Endodermal cell (in vitro differentiated cells): ENCODE measurements around the gene MRGPRD. TPM values are rescaled to one million over a fixed set of nuclear protein-coding genes. Genes with fewer than 3 reads are reported as not detected.

Experiments used
- DNase-seq: peaks from one replicate; pipeline ENCODE4 v3.0.0-alpha.2; 2017
- H3K27ac ChIP-seq: 2 replicates; pipeline ENCODE4 v1.5.1; 2013; ENCODE audit warnings: mild to moderate bottlenecking, low read depth, low read length, moderate library complexity
- H3K27me3 ChIP-seq: 2 replicates; pipeline ENCODE4 v1.6.1; 2013; ENCODE audit warnings: mild to moderate bottlenecking, low read length, moderate library complexity; ENCODE audit not compliant: insufficient read depth, control insufficient read depth, poor library complexity, severe bottlenecking
- H3K36me3 ChIP-seq: 2 replicates; pipeline ENCODE4 v1.7.0; 2013; ENCODE audit warnings: mild to moderate bottlenecking, low read length, moderate library complexity; ENCODE audit not compliant: control insufficient read depth, insufficient read depth
- H3K4me1 ChIP-seq: one replicate; pipeline ENCODE4 v1.7.0; 2013; ENCODE audit warnings: low read length; ENCODE audit not compliant: control insufficient read depth, insufficient read depth
- H3K4me3 ChIP-seq: 2 replicates; pipeline ENCODE4 v1.5.1; 2013; ENCODE audit warnings: mild to moderate bottlenecking, low read length, moderate library complexity
- H3K9ac ChIP-seq: 2 replicates; pipeline ENCODE4 v1.6.1; 2013; ENCODE audit warnings: mild to moderate bottlenecking, low read length, moderate library complexity; ENCODE audit not compliant: poor library complexity, severe bottlenecking; ENCODE audit errors: extremely low read depth
- H3K9me3 ChIP-seq: 2 replicates; pipeline ENCODE4 v1.6.1; 2013; ENCODE audit warnings: mild to moderate bottlenecking, low read length, moderate library complexity; ENCODE audit not compliant: control insufficient read depth
- H3K27ac Mint-ChIP-seq: 2 replicates; pipeline ENCODE4 v1.8.0; 2020; ENCODE audit warnings: mixed read lengths
- H3K27me3 Mint-ChIP-seq: 2 replicates; pipeline ENCODE4 v1.8.0; 2021; ENCODE audit warnings: mild to moderate bottlenecking, mixed read lengths; ENCODE audit not compliant: insufficient read depth
- H3K36me3 Mint-ChIP-seq: 2 replicates; pipeline ENCODE4 v1.8.0; 2020; ENCODE audit warnings: low read depth, mixed read lengths
- H3K4me1 Mint-ChIP-seq: 2 replicates; pipeline ENCODE4 v1.8.0; 2020; ENCODE audit warnings: mixed read lengths
- H3K4me3 Mint-ChIP-seq: 2 replicates; pipeline ENCODE4 v1.8.0; 2020; ENCODE audit warnings: mild to moderate bottlenecking, moderate library complexity, mixed read lengths
- H3K9me3 Mint-ChIP-seq: 2 replicates; pipeline ENCODE4 v1.8.0; 2020; ENCODE audit warnings: mild to moderate bottlenecking, mixed read lengths
- WGBS, 2 experiments: methylation state at CpG; one replicate each; pipeline versions ENCODE4 v1.1.5 to v1.1.7; 2013; ENCODE audit warnings: missing lambda C conversion rate in 2 of 2, mixed read lengths in 1 of 2; ENCODE audit not compliant: insufficient coverage in 1 of 2, insufficient read length in 1 of 2; 5-methylcytosine and 5-hydroxymethylcytosine counted together
- total RNA-seq, 2 donors: library from RNA; stranded (reverse); fragmentation: NEBNext Ultra II Directional in 1 of 2; extraction: Animal tissue kit (Norgen Biotek cat#: 25700) in 1 of 2; gene quantifications; 2 replicates in 1 of 2; 3 replicates in 1 of 2; pipeline ENCODE4 v1.2.1, GENCODE V29; 2021
- TF ChIP-seq, protein P1 (sequence below): fragments of 200-600 bp; sonication (generic); conservative IDR thresholded peaks from 2 replicates; pipeline ENCODE4 v1.5.0; 2021; ENCODE audit warnings: antibody characterized with exemption, mild to moderate bottlenecking

The MRGPRD gene
- total RNA-seq, 2 donors from 2014 or later = not detected

DNA sequence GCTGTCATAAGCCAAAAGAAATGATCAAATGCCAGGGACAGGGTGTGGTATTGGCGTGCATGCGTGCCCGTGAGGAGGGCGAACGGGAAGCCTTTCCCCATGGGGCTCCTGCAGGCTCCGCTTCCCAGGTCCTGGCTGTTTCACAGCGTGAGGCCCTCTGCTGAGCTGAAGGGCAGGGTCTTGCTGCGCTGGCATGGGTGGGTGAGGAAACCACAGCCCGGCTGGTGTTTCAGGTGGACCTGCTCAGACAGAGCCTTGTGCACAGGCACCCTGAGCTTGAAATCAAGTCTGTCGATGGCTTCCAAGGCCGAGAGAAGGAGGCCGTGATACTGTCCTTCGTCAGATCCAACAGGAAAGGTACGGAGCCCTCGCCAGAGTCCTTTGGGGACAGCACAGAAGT is 45.7 kb downstream of the MRGPRD start:
- no peak overlapping the region for H3K27ac ChIP-seq
- TF ChIP-seq, protein P1, sequence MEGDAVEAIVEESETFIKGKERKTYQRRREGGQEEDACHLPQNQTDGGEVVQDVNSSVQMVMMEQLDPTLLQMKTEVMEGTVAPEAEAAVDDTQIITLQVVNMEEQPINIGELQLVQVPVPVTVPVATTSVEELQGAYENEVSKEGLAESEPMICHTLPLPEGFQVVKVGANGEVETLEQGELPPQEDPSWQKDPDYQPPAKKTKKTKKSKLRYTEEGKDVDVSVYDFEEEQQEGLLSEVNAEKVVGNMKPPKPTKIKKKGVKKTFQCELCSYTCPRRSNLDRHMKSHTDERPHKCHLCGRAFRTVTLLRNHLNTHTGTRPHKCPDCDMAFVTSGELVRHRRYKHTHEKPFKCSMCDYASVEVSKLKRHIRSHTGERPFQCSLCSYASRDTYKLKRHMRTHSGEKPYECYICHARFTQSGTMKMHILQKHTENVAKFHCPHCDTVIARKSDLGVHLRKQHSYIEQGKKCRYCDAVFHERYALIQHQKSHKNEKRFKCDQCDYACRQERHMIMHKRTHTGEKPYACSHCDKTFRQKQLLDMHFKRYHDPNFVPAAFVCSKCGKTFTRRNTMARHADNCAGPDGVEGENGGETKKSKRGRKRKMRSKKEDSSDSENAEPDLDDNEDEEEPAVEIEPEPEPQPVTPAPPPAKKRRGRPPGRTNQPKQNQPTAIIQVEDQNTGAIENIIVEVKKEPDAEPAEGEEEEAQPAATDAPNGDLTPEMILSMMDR = no peak
- 94 to 95% methylated on average over 13 to 15 of the region's 15 CpGs for WGBS, 2 experiments
- no peak overlapping the region for H3K4me3 Mint-ChIP-seq
- H3K4me3 ChIP-seq = no peak overlapping the region
- no peak for DNase-seq
- H3K4me1 Mint-ChIP-seq = no peaks in the 10 kb centered on the region
- peaks cover 38% of the 10 kb centered on the region for H3K36me3 ChIP-seq
- no peaks in the 10 kb centered on the region for H3K4me1 ChIP-seq
- no peak overlapping the region for H3K27ac Mint-ChIP-seq
- no peaks in the 10 kb centered on the region for H3K27me3 ChIP-seq
- H3K9me3 Mint-ChIP-seq = no peaks in the 10 kb centered on the region
- H3K9ac ChIP-seq = no peak overlapping the region
- no peaks in the 10 kb centered on the region for H3K27me3 Mint-ChIP-seq
- H3K9me3 ChIP-seq = no peaks in the 10 kb centered on the region
- peaks cover 44% of the 10 kb centered on the region for H3K36me3 Mint-ChIP-seq

DNA sequence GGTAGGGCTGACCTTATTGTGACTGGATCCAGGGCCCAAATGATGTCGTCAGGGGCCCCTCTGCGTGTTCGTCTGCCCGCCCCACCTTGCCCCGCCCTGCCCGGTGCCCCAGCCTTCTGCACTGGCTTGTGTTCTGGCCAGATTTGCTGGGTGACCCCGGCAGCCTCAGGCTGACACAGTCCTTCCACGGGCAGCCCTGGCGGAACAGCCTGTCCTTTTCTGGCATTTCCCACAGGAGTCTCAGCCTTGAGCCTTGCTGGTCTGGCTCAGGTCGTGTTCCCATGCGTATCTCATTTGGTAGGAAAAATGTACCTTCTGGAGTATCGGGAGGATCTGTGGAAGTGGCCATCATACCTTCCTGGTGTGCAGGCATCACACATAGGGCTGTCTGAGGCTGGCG is 46.1 kb downstream of the MRGPRD start:
- no peak overlapping the region for H3K27ac Mint-ChIP-seq
- no peaks in the 10 kb centered on the region for H3K4me1 Mint-ChIP-seq
- Histone ChIP-seq H3K27me3 (no peaks in the 10 kb centered on the region), H3K4me1 (no peaks in the 10 kb centered on the region), H3K36me3 (peaks cover 42% of the 10 kb centered on the region), H3K9me3 (no peaks in the 10 kb centered on the region), H3K9ac (no peak overlapping the region), H3K27ac (no peak overlapping the region), H3K4me3 (no peak overlapping the region)
- H3K36me3 Mint-ChIP-seq = peaks cover 48% of the 10 kb centered on the region
- no peak overlapping the region for H3K4me3 Mint-ChIP-seq
- TF ChIP-seq, protein P1 = no peak
- 94 to 99% methylated on average over 12 to 13 of the region's 13 CpGs for WGBS, 2 experiments
- H3K9me3 Mint-ChIP-seq = no peaks in the 10 kb centered on the region
- no peak for DNase-seq
- H3K27me3 Mint-ChIP-seq = no peaks in the 10 kb centered on the region

DNA sequence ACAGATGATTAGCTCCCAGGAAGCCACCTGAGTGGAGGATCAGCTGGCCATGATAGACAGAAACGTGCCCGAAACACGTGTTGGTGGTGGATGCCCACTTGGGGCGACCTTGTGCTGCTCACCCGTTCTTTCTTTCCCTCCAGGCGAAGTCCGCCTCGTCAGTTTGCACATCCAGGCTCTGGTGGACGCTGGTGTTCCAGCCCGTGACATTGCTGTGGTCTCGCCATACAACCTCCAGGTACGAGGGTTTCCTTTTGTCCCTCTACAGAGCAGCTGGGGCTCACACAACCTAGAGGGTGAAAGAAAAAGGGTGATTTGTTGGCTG is 46.5 kb downstream of the MRGPRD start:
- Mint-ChIP-seq H3K4me1 (no peaks in the 10 kb centered on the region), H3K36me3 (peaks cover 52% of the 10 kb centered on the region), H3K27me3 (no peaks in the 10 kb centered on the region), H3K4me3 (no peak overlapping the region), H3K27ac (no peak overlapping the region), H3K9me3 (no peaks in the 10 kb centered on the region)
- H3K36me3 ChIP-seq = peaks cover 46% of the 10 kb centered on the region
- no peak for DNase-seq
- H3K9me3 ChIP-seq = no peaks in the 10 kb centered on the region
- H3K27ac ChIP-seq = no peak overlapping the region
- no peak overlapping the region for H3K9ac ChIP-seq
- no peaks in the 10 kb centered on the region for H3K27me3 ChIP-seq
- TF ChIP-seq, protein P1 = no peak
- no peaks in the 10 kb centered on the region for H3K4me1 ChIP-seq
- H3K4me3 ChIP-seq = no peak overlapping the region
- 93 to 94% methylated on average over 8 to 12 of the region's 12 CpGs for WGBS, 2 experiments
